ENCODE results near the gene VWA2.

Gene VWA2

DNA sequence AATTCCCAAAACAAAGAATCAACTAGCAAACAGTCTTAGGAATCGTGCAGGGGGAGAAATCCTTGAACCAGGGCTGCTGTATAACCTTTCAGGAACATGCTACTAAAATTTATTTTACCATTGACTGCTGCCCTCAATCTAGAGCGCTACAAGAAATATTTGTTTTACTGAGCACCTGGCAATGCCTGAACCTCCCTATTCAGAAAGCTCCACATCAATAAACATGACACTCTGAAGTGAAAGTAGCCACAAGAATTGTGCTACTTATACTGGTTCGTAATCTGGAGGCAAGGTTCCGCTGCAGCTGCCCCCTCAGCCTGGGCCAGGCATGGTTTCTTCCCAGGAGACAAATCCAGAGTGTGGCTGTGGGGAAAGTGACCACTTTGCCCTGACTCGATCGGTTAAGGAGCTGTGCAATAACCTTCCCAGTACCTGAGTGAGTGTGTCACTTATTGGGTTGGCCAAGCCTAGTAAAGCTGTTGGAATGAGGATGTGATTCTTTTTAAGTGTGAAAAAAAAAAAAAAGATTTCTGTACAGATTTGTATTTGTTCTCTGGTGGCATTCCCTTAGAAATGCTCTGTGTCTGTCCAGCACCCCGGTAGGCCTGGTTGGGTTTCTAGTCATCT lies 7.7 kb downstream of the VWA2 start:
- DNase-seq (ENCODE audit: low read depth in 2 of 2): no peak

DNA sequence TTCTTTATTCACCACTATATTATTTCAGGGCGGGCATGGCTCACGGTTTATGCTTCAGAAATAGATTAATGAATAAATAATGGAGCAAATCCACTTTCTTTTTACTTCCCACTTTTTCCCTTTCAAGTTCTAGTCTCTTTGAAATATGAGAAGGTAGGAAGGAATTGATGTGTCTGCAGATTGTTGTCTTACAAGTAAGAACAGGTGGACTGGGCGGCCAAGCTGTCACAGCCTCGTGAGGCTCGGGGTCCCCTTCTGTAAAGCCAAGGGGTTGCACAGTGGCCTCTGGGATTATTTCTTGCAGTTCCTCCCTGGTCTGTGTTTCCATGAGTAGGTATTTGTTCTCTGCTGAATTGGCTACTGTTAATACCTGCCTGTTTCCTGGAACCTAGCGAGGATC lies 11.2 kb downstream of the VWA2 start:
- DNase-seq (ENCODE audit: low read depth in 2 of 2): no peak

DNA sequence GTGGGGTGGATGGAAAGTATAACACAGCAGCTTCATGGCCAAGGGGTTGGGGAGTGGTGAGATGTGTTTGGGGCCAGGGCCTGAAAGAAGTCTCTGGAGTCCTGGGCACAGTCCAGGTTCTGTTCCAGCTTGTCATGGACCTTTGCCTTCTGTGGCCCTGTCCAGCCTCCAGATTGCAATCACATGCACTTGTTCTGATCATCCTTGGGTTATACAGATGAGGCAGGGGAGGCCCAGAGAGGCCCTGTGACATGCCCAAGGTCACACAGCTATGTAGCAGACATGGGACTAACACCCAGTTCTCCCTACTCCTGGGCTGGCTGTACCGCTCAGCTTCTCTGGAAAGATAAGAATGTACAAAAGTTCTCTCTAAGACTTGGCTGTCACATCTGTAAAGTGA lies 11.7 kb downstream of the VWA2 start:
- no peak for DNase-seq (ENCODE audit: low read depth in 2 of 2)

DNA sequence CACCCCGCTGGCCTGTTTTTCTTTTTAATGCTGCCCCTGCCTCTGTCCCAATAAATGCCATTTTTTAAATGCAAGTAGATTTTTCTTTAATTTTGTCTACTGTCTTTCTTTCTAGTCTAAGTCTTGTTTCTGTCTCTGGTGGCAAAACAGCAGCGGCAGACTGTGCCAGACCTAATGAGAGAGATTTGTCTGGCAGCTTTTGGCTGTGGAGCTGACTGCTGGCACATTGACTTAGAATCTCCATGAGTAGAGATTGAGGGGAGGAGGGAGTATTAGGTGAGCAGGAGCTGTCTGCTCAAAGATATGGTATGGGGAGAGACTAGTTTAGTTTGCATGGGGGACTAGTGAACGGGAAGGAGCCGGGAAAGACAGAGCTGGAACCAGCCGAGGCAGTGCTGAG lies 13.0 kb downstream of the VWA2 start:
- DNase-seq (ENCODE audit: low read depth in 2 of 2): no peak

DNA sequence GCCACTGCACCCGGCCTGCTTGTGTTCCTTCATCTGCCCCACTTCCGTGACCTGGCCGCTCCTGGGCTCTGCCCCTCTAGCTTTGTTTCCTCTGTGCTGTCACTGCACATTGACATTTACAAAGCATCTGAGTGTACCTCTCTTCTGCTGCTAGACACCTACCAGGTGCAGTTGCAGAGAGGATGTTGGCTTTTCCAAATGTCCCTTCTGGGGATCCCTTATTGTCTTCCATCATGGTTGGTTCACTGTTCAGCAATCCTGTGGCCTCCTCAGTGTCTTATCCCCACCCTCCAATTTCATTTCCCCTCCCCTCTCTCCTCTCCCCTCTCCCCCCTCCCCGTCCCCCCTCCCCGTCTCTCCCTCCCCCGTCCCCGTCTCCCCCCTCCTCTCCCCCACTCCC lies 13.8 kb downstream of the VWA2 start:
- DNase-seq (ENCODE audit: low read depth in 2 of 2): no peak

DNA sequence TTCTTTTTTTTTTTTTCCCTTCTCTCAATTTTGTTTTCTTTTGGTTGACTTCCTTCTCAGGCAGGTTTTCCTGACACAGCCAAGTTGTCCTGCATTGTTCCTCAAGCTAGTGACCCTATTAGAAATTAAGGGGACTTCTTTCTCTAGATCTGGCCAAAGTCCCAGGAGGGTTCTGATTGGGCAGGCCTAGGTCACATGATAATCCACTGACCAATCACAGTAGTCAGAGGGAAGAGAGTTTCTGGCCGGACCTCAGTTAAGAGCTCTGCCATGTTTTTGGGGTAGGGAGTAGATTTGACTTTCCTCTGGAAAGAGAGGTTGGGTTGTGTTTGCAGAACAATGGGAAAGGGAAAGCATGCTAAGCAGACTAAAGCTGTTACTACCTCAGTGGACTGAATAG lies 16.2 kb downstream of the VWA2 start:
- DNase-seq (ENCODE audit: low read depth in 2 of 2): no peak

DNA sequence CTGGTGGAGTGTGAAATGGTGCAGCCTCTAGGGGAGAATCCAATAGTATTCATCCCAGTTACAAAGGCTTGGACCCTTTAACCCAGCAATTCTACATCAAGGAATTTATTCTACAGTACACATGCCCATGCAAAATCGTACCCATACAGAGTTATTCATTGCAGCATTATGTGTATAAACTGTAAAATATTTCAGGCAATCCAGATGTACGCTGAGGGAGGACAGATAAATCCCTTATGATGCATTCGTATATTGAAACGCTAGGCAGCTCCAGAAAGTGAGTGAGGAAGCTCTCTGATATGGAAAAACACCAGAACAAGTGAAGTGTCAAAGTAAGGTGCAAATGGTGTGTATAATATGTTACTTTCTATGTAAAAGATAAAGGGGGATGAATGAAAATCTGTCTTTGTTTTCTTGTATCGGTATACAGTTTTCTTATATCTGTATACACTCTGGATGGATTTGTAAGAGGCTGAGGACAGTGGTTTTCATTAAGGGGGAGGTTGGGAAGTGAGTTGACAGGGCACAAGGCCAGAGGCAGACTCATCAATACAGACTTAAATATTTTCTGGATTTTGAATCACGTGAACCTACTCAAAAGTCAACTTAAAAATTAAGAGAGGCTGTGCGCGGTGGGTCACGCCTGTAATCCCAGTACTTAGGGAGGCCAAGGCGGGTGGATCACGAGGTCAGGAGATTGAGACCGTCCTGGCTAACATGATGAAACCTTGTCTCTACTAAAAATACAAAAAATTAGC lies 17.1 kb downstream of the VWA2 start:
- no peak for DNase-seq (ENCODE audit: low read depth in 2 of 2)

DNA sequence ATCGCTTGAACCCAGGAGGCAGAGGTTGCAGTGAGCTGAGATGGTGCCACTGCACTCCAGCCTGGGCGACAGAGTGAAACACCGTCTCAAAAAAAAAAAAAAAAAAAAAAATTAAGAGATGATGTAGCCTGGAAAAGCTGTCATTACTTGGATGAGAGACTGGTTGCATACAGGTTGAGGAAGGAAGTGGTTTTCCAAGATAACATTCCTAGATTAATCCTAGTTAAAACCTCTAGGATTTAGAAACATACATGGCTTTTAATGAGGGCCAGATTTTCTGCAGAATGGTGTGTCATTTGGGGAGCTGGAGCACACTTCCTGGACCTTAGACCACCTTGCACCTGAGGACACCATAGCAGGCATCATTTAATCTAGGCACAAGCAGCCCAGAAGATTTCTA lies 17.8 kb downstream of the VWA2 start:
- DNase-seq (ENCODE audit: low read depth in 2 of 2): no peak

DNA sequence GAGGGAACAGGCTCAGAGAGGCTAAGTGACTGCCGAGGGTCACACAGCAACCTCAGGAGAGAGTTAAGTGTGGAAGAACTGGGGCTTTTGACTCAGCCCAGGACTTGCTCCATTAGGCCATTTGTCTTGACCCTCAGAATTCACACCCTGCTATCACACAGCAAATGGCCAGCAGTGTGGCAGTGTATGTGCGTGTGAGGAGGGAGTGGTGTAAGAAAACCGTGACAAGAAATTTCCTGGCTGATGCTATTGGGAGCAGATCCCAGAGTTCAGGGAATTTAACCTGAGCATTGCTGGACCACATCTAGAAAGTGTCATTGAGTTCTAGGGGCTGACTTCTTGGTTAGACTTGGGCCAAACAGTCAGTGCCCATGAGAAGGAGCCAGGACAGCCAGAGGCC lies 18.4 kb downstream of the VWA2 start:
- DNase-seq (ENCODE audit: low read depth in 2 of 2): no peak

DNA sequence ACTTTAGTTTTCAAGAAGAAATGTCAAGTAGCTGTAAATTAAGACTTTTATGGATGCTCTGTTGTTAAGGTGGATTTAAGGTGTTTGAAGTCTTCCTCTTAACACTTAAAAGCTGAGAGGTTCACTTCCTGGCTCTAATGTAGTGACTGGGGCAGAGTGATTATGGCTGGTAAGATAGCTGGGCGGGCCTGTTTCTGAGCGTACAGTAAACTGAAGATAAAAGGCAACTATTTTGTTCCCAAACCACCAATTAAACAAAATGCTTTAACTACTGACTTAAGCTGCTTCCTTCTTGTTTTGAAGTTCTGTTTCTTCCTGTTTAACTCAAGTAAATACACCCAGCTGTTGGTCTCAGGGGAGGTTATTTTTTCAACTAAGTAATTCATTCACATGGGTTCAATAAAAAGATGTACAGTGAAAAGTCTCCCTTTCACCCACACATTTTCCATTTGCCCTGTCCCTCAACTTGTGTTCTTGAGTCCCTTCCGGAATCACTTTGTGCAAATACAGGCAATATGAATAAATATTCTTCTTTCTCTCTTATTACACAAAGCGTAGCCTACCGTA lies 19.3 kb downstream of the VWA2 start:
- no peak for DNase-seq (ENCODE audit: low read depth in 2 of 2)

DNA sequence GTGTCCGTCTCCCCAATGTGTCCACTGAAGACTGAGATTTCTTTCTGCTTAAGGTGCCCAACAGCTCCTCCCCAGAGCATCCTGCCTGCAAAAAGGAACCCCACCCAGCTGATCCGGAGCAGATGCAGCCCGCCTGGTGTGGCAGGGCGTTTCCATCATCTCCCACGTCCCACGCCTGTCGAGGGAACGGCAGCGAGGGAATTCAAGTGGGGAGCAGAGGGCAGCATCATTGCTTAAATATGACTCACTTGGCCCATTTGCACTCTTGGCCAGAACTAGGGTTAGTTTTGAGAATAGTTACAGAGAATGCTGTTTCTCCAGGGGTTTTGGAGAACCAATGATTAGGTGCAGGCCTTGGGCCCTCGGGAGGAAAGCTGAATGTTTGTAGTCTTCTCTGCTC lies 20.8 kb downstream of the VWA2 start:
- no peak for DNase-seq (ENCODE audit: low read depth in 2 of 2)

DNA sequence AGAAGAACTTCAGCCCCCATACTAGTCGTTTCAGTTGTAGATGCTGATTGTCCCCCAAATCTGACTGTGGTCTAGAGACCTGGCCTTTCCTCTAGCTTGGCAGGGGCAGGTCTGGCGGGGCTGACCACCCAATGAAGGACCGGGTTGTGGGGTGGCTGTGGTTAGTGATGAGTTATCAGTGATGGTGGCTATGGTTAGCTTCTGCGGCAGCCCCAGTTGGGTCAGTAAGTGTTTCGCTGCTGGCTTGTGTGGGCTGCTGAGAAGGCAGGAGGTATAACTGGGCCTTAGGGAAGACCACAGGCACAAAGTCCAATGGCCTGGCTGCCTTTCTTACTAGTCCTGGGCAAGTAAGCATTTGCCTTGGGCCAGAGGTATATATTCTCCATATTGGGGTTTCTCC lies 21.3 kb downstream of the VWA2 start:
- DNase-seq (ENCODE audit: low read depth in 2 of 2): no peak

DNA sequence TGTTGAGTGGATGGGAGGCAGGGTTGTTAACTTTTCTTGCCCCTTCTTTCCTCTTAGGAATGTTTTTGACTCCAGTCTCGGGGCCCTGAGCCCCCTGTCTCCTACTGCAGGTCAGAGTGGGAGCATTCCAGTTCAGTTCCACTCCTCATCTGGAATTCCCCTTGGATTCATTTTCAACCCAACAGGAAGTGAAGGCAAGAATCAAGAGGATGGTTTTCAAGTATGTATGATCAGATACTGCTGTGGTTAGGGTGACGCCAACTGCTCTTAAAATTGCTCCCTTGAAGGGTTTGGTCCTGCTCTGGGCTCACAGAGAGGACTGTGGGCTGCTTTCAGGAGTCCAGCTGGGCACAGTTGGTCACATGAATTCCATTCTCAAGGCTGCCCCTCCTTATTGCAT lies 22.0 kb downstream of the VWA2 start:
- DNase-seq (ENCODE audit: low read depth in 2 of 2): no peak

DNA sequence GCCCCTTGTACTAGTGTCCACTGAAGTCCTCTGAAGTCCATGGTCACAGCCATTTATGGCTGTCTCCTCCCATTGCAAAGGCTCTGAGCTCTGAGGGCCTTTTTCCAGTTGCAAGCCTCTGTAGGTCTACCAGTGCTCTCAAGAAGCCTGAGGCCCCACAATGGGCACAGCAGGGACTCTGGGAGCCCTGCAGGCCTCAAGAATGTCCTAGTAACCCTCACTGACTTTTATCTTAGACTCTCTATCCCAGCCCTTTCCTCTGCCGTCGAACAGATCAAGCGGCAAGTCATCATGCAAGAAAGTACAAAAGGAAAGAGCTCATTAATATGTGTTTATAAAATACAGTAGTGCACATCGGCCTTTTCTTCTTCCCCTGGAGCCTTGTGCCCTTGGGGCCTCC lies 23.4 kb downstream of the VWA2 start:
- no peak for DNase-seq (ENCODE audit: low read depth in 2 of 2)

DNA sequence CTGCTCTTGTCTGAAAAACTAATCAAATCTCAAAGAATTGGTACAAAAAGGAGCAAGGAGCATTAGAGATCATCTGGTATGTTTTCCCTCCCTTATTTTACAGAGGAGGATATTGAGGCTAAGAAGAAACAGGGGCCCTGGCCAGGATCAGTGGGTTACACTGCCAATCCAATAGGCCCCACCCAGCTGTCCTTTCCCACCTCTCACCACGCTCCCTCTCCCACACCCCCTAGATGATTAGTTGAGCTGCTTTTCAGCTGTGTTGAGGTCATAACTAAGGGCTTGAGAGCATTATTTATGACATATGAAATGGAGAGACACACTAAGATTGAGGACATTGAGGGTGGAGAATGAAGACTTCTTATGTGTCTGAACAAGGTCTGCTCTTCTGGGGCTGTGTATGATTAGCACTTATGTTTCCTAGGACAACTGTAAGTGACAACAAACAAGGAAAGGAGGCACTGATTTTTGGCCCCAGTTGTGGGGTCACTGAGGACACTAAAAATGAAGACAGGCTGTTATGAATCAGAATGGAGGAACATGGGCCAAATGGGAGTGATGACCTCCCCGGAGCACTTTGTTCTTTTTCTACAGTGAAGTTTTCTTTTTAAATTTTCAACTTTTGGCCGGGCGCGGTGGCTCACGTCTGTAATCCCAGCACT lies 26.5 kb downstream of the VWA2 start:
- no peak for DNase-seq (ENCODE audit: low read depth in 2 of 2)

DNA sequence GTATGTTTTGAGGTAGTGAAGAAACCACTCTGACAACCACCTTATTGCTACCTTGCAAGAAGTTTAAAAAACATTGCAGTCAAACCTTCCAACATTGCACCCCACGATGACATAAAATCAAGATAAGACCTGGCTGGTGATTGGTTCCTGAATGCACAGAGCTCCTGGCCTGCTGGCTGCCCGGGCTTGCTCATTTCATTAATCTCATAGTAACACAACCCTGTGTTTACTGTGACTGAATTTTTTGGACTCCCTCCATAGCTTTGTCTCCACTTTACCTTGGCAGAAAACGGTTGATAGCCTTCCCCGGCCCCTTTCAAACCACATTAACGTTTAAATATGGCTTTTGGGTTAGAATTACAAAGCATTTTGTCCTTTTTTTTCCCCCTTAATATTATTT lies 27.5 kb downstream of the VWA2 start:
- DNase-seq (ENCODE audit: low read depth in 2 of 2): no peak

DNA sequence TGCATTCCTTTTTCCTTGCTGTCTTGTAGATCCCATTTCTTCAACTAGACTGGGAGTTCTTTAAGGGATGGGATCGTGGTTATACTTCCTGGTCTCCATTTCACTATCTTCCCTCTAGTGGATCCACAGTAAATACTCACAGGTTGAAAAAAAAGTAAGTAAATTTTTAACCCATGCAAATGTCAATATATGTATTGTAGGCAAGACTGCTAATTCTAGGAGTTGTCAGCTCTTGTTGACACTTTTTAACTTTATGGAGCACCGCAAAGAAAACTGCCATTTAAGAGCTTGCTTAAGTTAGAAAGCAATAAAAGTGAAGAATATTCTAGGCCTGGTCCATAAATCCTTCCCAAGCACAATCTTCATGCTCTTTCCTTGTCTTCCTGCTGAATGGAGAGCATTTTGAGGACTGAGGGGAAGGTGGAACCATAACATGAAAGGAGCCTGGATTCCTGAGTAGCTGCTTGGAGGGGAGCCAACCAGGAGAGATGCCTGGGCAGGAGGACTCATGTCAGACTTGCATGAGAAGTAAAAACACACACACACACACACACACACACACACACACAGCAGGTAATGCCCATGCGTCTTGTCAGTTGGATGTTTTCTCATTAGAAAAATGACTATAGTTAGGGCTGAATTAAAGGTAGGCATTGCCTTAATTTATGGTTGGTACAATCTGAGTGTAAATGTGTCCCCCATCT lies 32.2 kb downstream of the VWA2 start:
- no peak for DNase-seq (ENCODE audit: low read depth in 2 of 2)

DNA sequence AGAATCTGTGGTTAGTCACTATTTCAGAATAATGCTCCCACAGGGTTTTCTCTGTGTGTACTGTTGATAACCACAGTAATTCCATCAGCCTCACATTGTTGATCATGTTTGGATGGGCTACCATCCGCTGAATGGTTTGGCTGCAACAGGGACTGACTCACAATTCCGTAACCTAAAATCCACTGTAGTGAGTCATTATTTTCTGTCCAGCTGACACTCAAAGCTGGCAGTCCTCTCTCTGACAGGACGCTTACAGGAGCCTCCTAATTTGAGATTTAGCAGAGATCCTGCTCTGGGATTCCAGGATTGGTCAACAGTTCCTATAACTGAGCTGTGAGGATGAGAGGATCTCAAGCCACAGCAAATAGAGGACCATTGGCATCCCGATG lies 32.7 kb downstream of the VWA2 start:
- DNase-seq (ENCODE audit: low read depth in 2 of 2): no peak

DNA sequence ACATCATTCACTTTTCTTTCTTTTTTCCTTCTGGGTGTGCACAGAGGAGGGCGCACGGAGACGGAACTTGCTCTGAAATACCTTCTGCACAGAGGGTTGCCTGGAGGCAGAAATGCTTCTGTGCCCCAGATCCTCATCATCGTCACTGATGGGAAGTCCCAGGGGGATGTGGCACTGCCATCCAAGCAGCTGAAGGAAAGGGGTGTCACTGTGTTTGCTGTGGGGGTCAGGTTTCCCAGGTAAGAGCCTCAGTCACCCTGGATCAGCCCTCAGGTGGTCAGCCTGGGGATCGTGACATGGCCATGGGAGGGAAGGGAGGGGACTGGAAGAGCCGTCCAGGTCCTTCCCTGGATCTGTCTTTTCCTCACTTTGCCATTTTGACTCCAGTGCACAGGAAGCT lies 33.6 kb downstream of the VWA2 start:
- no peak for DNase-seq (ENCODE audit: low read depth in 2 of 2)

DNA sequence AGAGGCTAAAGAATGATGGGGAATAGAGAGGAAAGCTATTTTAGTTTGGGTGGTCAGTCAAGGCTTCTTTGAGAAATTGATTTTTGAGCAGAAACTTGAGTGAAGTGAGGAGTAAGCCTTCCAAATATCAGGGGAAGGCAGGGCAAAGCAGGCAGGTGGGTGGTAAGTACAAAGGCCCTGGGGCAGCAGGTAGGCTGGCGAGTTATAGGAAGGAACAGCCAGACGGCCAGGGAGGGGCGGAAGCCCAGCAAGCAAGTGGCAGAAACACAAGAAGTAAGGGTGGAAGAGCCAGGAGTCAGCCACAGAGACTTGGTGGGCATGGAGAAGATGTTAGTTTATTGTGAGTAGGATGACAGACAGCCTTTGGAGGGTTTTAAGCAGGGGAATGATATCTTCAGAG lies 34.9 kb downstream of the VWA2 start:
- DNase-seq (ENCODE audit: low read depth in 2 of 2): no peak

DNA sequence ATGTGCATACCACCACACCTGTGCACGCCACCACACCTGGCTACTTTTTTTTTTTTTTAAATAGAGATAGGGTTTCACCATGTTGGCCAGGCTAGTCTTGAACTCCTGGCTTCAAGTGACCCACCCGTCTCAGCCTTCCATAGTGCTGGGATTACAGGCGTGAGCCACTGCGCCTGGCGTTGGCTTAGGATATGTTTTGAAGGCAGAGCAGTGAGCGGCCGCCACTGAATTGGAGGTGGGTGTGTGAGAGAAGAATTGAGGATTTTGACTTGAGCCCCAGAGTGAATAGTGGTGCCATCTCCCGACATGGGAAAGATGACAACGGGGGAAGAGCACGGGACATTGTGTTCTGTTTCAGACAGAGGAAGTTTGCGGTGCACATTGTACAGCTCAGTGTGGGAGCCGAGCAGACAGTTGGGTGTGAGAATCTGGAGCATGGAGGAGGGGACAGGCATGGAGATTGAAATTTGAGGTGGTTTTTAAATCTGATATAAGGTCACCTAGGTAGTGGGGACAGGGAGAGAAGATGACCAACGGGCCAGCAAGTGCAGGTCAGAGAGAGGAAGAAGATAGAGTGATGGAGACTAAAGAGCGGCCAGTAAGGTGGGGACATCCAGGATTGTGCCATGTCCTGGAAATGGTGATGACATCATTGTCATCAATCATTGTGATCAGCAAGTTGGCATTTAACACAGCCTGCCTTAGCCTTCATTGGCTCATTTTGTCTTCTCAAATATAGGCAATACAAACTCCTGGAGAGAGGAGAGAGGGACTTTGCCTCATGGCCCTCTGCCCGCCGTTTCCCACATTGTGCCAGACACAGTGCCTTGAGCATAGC lies 35.8 kb downstream of the VWA2 start:
- DNase-seq (ENCODE audit: low read depth in 2 of 2): no peak

DNA sequence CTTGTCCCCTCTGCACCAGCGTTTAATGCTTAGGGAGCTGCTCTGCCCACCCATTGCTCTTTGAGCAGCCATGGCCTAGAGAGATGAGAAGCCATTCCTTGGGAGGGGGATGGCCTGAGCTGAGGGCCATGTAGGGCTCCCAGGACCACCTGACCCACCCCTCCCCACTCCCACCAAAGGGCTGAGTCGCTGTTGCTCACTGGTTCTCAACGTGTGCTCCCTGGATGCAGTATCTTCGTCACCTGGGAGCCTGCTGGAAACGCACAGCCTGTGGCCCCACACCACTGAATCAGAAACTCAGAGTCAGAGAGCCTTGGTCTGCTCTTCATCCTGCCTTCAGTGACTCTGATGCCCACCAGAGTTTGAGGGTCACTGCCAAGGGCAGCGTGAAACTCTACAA lies 37.0 kb downstream of the VWA2 start:
- DNase-seq (ENCODE audit: low read depth in 2 of 2): no peak
